Fibroblast of lung (primary cell): ENCODE data around the gene CLCN4.

ENCODE experiments used
- EZH2 ChIP-seq: IDR thresholded peaks from 2 replicates; pipeline ENCODE4 v1.5.1; 2012; ENCODE audit warnings: low read length, control low read depth, mild to moderate bottlenecking; ENCODE audit errors: missing control alignments
- TF ChIP-seq, protein P1 (sequence below), 2 donors: IDR thresholded peaks in 1 of 2; conservative IDR thresholded peaks in 1 of 2; 1 replicate in 1 of 2; 2 replicates in 1 of 2; pipeline ENCODE4 v1.5.1; 2011 to 2012; ENCODE audit warnings: low read length in 2 of 2, control low read depth in 1 of 2, inconsistent platforms in 1 of 2, low read depth in 1 of 2, mild to moderate bottlenecking in 1 of 2

DNA sequence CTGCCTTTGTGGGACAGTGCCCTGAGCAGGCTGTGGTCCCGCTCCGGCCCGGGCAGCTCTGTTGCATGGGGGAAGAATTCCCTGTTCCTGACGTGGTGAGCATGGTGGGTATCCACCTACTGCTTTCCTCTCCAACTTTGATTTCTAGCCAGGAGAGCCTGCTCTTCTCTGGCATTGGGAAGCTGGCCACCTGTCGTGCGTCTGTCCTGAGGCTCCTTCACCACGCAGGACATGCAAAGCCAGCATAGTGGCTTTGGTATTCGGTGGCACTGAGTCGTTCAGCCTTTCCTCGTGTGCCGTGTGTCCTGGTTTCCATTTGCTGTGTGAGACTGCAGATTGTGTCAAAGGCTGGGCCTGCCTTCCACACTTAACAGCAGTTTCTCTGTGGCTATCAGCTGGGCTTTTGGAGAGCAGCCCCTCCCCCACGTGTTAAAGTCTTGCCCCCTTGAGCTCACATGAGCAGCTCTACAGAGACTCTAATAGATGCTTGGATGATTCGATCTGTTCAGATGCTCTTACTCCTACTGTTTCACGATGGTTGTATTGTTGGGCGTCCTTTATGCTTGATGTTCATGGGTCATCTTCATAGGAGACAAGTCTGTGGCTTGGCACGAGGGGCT is 46.3 kb upstream of the CLCN4 start:
- TF ChIP-seq, protein P1, sequence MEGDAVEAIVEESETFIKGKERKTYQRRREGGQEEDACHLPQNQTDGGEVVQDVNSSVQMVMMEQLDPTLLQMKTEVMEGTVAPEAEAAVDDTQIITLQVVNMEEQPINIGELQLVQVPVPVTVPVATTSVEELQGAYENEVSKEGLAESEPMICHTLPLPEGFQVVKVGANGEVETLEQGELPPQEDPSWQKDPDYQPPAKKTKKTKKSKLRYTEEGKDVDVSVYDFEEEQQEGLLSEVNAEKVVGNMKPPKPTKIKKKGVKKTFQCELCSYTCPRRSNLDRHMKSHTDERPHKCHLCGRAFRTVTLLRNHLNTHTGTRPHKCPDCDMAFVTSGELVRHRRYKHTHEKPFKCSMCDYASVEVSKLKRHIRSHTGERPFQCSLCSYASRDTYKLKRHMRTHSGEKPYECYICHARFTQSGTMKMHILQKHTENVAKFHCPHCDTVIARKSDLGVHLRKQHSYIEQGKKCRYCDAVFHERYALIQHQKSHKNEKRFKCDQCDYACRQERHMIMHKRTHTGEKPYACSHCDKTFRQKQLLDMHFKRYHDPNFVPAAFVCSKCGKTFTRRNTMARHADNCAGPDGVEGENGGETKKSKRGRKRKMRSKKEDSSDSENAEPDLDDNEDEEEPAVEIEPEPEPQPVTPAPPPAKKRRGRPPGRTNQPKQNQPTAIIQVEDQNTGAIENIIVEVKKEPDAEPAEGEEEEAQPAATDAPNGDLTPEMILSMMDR (conservative IDR thresholded peaks at IDR 0.05 in 1 of 2, IDR thresholded peaks at IDR 0.05 in 1 of 2; ENCODE audit: low read depth in 1 of 2, low read length in 2 of 2), result no peak
- no peak for TF ChIP-seq EZH2
